GM21528 (cell line): ENCODE data around the gene NR0B2.
A peak's percentile ranks its signal among the peaks of the same experiment; 100 is the strongest.
"Not testable (repeated sequence)": the region's sequence is repeated elsewhere in the genome, so short reads cannot be mapped to it uniquely, and the experiment has no call there.

ENCODE experiments used
- ATAC-seq: cut with Tn5 transposase; IDR thresholded peaks from one replicate; pipeline ENCODE4 v1.9.1; 2021; ENCODE audit warnings: mild to moderate bottlenecking, moderate library complexity; ENCODE audit not compliant: unreplicated experiment, low FRiP score

NR0B2 gene

DNA sequence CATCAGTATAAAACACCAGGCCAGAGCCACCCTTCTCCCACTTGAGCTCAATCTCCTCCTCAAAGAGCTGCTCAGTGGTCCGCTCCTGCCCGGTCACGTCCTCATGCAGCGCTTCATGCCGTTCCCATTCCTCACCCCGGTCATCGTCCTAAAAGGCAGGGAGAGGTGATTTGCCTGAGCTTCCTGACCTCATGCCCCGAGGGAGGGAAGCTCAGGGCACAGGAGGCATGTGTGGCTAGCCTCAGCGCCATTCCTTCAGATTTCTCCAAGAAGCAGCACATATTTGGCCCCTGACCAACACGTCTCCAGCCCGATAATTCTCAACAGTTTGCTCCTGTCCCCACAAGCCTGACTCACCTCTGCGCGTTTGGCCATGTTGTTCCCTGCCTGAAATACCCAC, 19.5 kb downstream of the NR0B2 start:
- ATAC-seq, result no peak

DNA sequence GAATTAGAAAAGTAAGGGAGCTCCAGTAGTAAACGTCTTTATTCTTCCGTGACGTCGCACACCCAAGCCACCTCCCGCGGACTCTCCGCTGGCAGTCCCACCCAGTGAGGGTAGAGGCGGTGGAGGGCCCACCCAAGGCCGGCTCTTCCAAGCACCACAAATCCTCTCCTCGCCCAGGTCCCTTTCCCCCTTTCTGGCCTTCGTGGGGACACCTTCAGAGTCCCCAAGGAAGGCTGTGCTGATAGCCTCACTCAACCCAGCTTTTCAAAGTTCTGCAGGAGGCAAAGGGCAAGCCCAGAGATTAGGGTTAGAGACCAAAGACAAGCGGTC, 23.3 kb downstream of the NR0B2 start:
- peak; percentile 35 for ATAC-seq

DNA sequence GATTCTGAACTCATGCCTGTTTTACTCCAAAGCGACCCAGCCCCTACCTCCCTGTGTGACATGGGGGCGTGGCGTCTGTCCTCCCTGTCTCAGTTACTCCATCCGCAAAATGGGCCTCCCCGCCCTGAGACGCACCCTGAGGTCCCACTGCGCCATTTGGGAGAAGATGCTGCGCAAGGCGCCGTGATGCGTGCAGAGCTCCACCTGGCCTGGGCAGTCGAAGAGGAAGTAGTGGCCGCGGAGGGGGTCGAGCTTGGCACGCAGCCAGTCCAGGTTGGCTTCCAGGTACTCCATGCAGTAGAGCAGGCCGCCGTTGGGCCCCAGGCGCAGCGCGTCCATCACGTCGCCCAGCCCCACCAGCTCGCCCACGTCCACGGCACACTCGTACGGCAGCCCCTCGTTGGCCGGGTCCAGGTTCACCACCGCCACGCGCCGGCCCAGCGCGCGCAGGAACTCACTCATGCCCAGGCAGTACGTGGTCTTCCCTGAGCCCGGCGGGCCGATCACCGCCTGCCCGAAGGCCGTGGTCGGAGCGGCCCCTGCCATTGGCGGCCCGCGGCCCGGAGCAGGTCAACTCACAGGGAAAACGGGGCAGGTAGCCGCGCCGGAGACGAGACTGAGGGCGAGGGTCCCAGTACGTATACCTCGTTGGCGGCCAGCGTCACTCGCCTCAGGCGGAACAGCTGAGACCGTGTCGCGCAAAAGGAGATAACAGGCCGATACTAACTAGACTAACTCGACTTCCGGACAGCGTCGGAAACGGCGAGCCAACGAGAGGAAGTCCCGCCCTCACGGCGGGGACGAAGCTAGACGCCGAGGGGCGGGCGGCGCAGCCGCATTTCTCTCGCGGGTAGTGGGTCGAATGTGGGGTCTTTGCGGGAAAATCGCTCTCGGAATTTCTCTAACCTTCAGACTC, 24.0 kb downstream of the NR0B2 start, which contains the start of gene GPN2:
TSS of gene GPN2 (minus strand) at position 733 of the 916 bp plus-strand sequence. CDS start at position 546, 187 bp downstream.
- ATAC-seq, result peak; percentile 74

DNA sequence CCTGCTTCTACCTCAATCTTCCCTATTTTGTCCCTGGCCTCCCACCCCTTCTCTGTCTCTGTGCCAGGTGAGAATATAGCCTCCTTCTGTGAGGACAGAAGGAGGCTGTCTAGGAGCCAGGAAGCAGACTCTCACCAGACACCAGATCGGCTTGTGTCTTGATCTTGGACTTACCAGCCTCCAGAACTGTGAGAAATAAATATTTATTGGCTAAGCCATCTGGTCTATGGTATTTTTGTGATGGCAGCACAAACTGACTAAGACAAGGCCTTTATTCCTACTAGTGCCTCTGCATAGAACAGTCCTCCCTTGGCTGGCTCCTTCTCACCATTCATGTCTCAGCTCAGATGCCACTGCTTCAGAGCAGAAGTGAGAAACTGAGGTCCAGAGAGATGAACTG, 25.5 kb downstream of the NR0B2 start:
- no peak for ATAC-seq

DNA sequence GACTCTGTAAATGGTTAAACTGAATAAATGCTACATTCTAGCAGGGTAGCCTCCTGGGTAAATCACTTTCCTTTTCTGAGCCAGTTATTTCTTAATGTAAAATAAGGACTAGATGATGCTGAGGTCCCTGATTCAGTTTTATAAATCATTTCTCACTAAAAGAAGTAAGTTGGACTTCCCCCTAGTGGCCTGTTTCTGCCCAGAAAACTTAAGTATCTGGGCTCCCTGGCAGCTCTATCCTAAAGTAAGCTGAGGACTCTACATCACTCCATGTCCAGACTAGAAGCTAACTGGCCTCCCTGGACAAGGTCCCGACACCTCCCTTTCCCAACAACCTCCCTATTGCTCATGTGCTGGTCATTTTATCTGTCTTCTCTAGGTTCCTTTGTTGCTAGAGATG, 26.6 kb downstream of the NR0B2 start:
- ATAC-seq, result no peak

DNA sequence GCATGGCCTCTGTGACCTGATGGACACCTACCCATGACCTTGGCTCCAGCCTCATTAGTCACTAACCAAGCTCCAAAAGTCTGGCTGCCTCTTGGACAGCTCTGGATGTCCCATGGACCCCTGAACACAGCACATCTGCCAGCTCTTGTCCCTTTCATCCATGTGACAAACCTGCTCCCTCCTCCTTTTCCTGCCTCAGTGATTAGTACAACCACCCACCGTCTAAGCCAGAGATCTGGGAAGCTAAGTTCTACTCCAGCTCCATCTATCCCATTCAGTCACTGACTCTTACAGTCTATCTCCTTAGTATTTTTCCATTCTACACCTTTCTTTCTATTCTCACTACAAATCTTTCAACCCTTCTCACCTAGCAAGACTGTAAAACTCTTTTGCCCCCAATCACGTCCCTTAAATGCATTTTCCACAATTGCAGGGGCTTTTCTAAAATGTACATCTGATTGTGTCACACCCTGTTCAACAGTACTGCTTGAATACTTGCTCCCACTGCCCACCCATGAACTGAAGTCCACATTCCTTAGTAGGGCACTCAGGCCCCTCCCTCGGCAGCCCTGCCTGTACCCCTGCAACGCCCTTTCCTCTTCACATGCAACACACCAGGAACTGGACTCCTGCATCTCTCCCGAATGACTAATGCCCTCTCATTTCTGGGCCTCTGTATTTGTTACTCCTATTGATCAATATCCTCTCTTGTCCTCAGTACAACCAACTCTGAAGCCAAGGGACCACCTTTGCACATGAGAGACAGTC, 30.9 kb downstream of the NR0B2 start:
- ATAC-seq, result no peak

DNA sequence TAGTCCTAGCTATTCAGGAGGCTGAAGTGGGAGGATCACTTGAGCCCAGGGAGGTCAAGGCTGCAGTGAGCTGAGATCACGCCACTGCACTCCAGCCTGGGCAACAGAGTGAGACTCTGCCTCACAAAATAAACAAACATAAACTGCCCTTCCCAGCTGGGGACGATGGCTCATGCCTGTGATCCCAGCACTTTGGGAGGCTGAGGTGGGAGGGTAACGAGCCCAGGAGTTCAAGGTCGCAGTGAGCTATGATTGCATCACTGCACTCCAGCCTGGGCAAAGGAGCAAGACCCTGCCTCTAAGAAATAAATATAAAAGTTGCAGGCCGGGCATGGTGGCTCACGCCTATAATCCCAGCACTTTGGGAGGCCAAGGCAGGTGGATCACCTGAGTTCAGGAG, 32.2 kb downstream of the NR0B2 start:
- not testable (repeated sequence) for ATAC-seq

DNA sequence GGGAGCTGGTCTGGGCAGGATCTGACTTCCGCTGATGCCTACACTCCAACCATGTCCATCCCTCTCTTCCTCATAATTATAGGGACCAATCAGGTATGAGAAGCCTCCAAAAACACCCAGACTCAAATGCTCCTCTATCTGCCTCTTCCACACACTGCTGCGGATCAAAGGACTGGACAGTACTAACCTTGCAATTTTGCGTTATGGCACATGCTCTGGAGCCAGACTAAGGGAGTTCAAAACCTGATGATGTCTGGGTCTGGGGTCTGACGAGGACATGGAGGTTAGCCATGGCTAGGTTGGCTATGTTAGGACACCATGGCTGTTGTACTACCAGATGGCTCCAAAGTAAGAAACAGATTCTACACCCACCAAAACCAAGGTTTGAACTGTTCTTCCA, 34.0 kb downstream of the NR0B2 start:
- no peak for ATAC-seq

DNA sequence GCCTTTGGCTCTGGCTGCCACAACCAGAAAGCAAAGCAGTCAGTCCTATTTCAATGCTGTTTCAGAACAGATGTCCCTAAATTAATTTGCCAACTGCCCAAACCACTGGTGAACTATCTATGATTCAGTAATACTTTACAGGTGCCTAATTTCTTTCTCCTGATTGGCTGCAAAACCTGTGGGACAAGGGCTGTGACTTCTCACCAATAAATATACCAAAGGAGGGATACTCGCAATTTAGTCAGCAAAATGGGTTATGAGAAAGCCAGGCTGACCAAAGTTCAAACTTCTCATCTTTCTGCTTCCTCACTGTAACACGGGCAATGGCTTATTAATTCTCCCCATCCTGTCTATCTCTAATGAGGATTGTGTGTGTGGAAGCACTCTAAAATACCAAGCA, 36.4 kb downstream of the NR0B2 start:
- no peak for ATAC-seq

DNA sequence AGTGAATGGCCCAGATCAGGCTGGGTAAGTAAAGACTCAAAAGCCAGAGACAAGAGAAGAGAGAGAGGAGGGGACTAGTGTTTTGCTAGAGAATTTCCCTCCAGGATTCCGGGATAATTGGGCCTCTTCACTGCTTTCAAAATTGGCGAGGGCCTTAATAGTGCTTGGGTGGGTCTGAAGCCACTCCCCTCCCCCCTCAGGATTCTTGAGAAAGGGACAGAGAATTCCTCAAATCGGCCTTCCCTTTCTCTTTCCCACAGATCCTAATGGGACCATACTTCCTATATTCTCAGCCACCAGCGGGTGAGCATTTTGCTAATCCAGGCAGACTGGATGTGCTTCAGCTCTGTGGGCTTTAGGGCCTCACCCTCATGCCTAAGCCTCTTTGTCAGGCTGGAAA, 38.9 kb downstream of the NR0B2 start:
- no peak for ATAC-seq

DNA sequence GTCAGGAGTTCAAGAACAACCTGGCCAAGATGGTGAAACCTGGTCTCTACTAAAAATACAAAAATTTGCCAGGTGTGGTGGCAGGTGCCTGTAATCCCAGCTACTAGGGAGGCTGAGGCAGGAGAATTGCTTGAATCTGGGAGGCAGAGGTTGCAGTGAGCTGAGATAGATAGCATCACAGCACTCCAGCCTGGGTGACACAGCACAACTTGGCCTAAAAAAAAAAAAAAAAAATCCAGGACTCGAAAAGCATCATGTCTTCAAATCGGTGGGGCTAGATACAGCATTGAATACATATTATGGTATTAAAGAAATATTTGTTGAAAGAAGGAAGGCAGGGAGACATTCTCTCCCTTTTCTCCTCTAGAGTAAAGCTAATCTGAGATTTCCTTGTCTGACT, 40.7 kb downstream of the NR0B2 start:
- ATAC-seq, result not testable (repeated sequence)

DNA sequence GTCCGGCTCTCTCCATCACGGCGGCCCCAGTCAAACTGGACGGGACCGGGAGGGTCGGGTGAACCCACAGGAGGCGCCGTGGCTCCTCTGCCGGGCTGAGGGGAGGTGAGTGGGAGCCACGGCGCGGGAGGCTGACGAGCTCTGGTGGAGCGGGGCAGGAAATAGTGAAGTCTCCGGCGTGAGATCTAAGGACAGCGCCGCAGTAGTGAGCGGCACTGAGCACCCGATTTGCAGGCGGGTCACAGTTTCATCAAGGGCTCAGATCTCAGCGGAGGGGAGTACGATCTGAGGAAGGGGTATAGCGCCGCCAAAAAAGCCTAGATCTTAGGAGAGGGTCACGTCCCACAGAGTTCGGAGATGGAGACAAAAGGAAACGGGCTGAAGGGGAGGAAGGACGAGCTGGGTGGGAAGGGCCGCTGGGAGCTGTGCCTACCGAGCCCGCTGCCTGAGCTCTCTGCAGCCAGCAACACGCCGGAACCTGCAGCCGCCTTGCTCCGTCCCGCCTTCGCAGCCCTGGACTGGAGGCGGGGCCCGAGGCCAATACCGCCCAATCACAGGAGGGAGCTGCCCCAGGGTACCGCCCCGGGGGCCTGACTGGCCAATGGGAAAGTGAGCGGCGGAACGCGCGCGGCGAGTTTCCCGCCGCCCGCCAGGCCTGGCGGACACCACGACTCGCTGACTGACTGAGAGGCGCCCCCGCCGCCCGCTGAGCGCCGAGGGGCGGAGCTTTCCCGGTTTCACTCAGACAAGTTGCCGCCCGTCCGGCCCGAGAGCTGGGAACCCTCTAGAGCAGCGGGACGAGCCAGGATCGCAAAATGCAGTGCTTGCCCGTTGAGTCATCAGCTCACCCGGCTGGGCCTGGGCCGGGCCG, 48.9 kb downstream of the NR0B2 start:
- peak; percentile 88 for ATAC-seq

DNA sequence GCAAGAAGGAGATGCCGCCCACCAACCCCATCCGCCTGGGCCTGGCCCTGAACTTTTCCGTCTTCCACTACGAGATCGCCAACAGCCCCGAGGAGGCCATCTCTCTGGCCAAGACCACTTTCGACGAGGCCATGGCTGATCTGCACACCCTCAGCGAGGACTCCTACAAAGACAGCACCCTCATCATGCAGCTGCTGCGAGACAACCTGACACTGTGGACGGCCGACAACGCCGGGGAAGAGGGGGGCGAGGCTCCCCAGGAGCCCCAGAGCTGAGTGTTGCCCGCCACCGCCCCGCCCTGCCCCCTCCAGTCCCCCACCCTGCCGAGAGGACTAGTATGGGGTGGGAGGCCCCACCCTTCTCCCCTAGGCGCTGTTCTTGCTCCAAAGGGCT, 50.1 kb downstream of the NR0B2 start:
- ATAC-seq, result no peak

DNA sequence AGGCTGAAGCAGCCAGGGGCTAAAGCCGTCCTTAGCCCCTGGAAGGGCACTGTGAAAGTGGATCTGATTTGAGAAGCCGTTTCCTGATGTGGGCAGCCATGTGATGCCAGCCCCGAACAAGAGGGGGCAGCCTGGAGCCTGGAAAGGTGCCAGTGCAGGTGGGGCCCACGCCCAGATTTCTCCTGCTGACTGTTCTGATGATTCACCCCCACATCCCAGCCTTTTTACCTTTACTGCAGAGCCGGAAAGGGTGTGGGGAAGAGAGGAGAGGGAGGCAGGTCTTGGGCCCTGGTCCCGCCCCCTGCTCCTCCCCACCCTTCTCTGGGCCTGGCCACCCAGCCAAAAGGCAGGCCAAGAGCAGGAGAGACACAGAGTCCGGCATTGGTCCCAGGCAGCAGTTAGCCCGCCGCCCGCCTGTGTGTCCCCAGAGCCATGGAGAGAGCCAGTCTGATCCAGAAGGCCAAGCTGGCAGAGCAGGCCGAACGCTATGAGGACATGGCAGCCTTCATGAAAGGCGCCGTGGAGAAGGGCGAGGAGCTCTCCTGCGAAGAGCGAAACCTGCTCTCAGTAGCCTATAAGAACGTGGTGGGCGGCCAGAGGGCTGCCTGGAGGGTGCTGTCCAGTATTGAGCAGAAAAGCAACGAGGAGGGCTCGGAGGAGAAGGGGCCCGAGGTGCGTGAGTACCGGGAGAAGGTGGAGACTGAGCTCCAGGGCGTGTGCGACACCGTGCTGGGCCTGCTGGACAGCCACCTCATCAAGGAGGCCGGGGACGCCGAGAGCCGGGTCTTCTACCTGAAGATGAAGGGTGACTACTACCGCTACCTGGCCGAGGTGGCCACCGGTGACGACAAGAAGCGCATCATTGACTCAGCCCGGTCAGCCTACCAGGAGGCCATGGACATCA, 50.7 kb downstream of the NR0B2 start, which contains the start of gene SFN:
TSS of gene SFN (plus strand) at position 369 of the 904 bp plus-strand sequence. CDS start at position 433, 64 bp downstream.
- no peak for ATAC-seq

DNA sequence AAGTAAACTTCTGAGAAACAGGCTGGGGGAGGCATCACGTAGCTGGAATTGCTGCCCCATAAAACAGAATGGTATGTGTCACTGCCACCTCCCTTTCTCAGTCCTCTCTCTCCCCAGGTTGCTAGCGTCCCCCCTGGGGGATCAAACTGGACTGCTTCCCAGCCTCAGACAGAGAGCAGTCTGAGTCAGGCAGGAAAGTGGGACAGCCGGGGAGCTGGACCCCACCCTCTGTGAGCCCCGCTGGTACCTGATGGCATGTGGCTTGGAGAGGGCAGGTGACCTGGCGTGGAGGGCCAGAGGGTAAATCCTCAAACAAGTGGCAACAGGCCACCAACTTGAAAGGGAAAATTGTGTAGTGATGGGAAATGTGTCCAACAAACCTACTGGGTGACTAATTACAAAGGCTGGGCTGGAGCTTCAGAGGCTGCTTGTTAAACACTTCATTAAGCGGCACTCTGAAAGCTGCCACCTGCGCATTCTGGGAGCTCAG, 51.8 kb downstream of the NR0B2 start:
- no peak for ATAC-seq
